ENCODE results near the gene NANOS2.
A peak's percentile ranks its signal among the peaks of the same experiment; 100 is the strongest.
"Not testable (repeated sequence)": the region's sequence is repeated elsewhere in the genome, so short reads cannot be mapped to it uniquely, and the experiment has no call there.

The NANOS2 gene

DNA sequence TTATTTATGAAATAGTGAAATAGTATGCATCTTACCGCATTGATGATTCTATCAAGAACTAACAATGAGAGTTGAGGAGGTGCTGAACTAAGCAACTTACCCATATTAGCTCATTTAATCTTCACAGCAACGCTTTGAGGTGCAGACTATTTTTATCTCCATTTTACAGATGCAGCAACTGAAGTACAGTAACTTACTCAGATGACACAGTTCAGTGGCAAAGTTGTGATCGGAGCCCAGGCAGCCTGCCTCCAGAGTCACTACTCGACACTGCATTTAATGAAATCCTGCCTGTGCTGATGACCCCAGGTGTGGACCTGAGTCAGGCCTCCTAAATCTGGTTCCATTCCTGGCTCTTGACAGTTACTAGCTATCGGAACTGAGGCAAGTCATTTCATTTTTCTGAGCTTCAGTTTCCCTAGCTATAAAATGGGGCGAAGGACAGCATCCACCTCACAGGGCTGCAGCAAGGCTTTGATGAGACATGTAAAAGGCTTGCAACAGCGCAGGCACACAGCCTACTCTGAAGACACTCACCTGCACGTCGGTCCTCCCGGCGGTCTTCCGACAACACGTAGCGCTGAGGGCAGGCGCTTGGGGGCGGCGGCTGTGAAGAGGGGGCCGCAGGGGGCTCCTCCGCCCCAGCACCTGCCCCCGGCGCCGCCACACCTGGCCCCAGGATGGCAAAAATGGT lies 13.7 kb downstream of the NANOS2 start:
- H3K27ac ChIP-seq = peak overlapping the region; percentile 82; the same call in 1 of the 2 replicates

DNA sequence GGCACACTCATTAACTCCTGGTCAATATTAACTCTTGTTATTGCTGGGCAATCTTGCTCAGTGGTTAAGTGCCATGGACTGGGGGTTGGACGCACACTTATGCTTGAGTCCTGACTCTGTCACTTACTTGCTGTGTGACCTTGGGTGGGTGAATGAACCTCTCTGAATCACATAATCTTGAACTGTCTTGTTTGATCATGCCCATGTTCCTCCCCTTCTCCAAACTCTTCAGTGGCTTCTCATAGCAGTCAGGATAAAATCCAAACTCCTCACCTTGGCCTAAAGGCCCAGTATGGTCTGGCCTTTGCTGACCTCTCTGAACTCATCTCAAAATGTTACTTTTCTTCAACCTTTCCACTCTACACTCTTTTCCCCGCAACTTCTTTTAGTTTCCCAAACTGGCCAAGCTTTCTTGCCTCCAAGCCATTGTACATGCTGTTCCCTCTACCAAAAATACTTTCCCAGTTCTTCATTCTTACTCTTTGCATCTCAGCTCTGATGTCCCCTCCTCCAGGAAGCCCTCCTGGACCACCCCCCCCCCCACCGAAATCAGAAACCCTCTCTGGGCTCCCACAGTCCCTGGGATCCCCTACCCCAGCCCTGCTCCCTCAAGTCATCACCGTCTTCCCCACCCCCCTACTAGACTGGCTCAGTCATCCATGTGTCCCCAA lies 14.5 kb downstream of the NANOS2 start:
- TF ChIP-seq, protein P1, sequence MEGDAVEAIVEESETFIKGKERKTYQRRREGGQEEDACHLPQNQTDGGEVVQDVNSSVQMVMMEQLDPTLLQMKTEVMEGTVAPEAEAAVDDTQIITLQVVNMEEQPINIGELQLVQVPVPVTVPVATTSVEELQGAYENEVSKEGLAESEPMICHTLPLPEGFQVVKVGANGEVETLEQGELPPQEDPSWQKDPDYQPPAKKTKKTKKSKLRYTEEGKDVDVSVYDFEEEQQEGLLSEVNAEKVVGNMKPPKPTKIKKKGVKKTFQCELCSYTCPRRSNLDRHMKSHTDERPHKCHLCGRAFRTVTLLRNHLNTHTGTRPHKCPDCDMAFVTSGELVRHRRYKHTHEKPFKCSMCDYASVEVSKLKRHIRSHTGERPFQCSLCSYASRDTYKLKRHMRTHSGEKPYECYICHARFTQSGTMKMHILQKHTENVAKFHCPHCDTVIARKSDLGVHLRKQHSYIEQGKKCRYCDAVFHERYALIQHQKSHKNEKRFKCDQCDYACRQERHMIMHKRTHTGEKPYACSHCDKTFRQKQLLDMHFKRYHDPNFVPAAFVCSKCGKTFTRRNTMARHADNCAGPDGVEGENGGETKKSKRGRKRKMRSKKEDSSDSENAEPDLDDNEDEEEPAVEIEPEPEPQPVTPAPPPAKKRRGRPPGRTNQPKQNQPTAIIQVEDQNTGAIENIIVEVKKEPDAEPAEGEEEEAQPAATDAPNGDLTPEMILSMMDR (conservative IDR thresholded peaks at IDR 0.05) = no peak
- no peak overlapping the region for H3K27ac ChIP-seq

More for the DNA sequence above, 13.7 kb downstream of the NANOS2 start:
- TF ChIP-seq, protein P1 (conservative IDR thresholded peaks at IDR 0.05) = no peak

DNA sequence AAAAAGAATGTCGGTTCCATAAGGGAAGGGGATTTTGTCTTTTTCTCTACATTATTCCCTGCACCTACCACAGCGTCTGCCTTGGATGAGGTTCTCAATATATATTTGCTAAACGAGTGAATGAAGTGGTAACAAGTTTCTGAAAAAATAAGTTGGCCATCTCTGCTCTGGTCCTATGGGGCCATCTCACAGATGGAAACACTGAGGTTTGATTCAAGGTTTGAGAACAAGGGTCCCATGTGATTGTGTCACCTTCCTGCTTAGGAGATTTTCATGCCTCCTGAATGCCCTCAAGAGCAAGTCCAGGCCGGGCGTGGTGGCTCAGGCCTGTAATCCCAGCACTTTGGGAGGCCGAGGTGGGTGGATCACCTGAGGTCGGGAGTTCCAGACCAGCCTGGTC lies 15.3 kb downstream of the NANOS2 start:
- H3K27ac ChIP-seq = no peak overlapping the region
- TF ChIP-seq, protein P1 (conservative IDR thresholded peaks at IDR 0.05) = no peak

DNA sequence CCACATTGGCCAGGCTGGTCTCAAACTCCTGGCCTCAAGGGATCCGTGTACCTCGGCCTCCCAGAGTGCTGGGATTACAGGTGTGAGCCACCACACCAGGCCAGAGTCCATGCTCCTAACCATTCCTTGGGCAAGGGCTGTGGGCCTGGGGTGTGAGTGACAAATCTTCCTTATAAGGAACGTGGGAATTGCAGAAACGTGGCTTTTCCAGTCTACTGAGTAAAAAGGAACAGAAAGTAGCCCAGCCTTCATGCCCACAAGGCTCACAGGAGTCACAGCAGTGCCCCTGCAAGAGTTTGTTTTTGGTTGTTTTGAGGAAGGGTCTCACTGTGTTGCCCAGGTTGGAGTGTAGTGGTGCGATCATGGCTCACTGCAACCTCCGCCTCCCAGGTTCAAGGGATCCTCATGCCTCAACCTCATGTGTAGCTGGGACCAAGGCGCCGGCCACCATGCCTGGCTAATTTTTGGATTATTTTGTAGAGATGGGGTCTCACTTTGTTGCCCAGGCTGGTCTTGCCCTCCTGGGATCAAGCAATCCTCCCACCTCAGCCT lies 17.2 kb downstream of the NANOS2 start:
- TF ChIP-seq, protein P1 (conservative IDR thresholded peaks at IDR 0.05) = no peak

DNA sequence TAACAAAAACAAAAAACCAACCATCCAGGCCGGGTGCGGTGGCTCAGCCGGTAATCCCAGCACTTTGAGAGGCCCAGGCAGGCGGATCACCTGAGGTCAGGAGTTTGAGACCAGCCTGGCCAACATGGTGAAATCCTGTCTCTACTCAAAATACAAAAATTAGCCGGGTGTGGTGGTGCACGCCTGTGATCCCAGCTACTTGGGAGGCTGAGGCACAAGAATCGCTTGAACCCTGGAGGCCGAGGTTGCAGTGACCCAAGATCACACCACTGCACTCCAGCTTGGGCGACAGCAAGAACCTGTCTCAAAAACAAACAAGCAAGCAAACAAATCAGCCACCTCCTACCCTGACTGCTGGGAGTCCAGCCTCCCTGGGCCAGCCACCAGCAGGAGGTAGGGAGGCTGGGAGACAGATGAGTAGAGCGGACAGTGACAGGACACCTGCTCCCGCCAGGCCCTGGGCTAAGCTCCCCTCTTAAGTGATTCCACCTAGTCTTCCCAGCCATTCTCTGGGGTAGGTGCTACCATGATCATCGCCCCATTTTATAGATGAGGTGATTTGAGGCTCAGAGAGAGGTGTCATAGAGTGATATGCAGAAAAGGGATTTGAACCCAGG lies 18.5 kb downstream of the NANOS2 start:
- not testable (repeated sequence) for H3K27ac ChIP-seq

More for the DNA sequence above, 17.2 kb downstream of the NANOS2 start:
- no peak overlapping the region for H3K27ac ChIP-seq

DNA sequence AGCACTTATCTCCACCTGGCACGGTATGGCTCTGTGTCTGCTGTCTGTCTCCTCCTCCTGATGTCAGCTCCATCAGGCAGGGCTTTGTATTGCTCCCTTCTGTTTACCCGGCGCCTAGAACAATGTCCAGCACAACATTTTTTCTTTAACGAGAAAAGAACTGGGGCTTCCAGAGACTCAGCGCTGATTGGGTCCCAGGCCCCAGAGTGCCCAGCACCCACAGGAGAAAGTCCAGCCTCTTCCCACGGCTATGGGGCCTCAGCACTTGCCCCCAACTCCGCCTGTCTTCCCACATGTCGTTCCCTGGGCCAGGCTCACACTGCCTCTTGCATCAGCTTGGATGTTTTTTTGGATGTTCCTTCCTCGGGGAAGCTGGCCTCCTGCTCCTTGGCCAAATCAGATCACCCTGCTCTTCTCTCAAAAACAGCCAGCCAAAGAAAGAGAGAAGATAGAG lies 19.0 kb downstream of the NANOS2 start:
- no peak overlapping the region for H3K27ac ChIP-seq
- TF ChIP-seq, protein P1 (conservative IDR thresholded peaks at IDR 0.05) = no peak

DNA sequence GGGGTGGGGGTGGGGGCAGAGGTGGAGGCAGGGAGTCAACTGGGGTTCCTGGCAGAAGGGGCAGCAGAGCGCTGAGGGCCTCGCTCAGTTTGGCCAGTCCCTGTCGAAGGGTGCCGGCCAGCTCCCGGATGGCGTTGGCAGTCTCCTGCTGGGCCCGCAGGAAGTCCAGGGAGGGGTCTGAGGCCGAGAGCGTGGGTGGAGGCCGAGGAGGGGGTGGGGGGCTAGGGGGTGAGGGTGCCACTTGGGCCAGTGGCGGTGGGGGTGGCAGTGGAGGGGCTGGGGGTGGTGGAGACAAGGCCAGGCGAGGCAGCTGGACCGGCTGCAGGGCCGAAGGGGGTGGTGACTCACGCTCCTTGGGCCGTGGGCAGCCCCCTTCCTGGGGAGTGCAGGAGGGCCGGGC lies 23.7 kb downstream of the NANOS2 start:
- TF ChIP-seq, protein P1 (conservative IDR thresholded peaks at IDR 0.05) = no peak

More for the DNA sequence above, 23.7 kb downstream of the NANOS2 start:
- H3K27ac ChIP-seq = no peak overlapping the region
